ENCODE results near the gene FHDC1.

GRCh38 chr4:153018684-153019083 is 82.6 kb downstream of the FHDC1 start:
- TF ChIP-seq POLR2AphosphoS5 (IDR thresholded peaks at IDR 0.05; ENCODE audit: low read depth, low read length) (no peak), POLR2A (IDR thresholded peaks at IDR 0.05; ENCODE audit: low read depth, low read length) (no peak)
